ENCODE data around the gene RPL10.
A peak's percentile ranks its signal among the peaks of the same experiment; 100 is the strongest.

Gene RPL10

DNA sequence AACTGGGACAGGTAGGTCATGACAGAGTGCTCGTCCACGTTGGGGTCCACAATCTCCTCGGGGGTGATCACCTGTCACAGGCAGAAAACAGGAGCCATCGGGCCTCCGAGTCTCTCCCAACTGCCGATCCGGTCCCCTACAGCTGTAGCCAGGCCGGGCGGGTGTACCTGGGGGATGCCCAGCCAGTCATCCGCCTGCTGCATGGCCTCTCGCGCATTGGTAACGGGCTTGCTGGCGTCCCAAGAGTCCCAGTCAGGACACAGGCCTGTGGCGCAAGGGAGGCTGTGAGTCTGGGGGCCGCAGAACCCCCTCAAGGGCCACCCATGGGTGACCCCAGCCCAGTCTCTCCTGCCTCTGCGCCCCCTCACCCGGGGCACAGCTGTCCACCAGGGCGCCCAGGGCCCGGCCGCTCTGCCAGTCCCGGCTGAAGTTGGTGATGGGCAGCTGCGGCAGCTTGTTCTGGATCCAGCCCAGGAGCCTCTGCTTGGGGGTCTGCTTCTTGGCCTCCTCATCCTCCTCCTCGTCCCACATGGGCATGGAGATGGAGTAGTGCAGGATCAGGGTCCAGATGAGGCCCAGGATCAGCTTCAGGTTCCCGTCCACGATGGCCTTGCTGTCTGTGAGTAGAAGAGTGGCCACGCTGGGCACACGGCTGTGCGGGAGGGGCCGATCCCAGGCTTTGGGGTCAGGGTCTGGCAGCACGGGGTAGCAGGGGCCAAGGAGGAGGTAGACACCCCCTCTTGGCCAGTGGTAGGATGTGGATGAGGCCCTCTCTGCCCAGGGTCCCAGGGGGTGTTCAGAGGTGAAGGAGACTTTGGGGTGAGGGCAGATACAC lies 30.5 kb upstream of the RPL10 start:
- Histone ChIP-seq H3K9me3 (ENCODE audit: insufficient read depth, low read length) (no peaks in the 10 kb centered on the region), H3K4me2 (ENCODE audit: low read length) (no peak overlapping the region), H3K4me1 (ENCODE audit: low read length) (peaks cover 17% of the 10 kb centered on the region), H3K4me3 (ENCODE audit: low read length) (no peak overlapping the region), H4K20me1 (ENCODE audit: insufficient read depth, low read length) (peaks cover 23% of the 10 kb centered on the region), H2AFZ (ENCODE audit: low read depth, low read length) (no peak overlapping the region), H3K27me3 (ENCODE audit: low read depth, low read length) (no peaks in the 10 kb centered on the region), H3K36me3 (replicated peaks; ENCODE audit: low read depth, low read length) (peaks cover 30% of the 10 kb centered on the region), H3K79me2 (ENCODE audit: low read length) (peaks cover 49% of the 10 kb centered on the region), H3K9ac (ENCODE audit: low read length) (no peak overlapping the region), H3K27ac (ENCODE audit: low read length) (no peak overlapping the region)
- TF ChIP-seq, protein P1, sequence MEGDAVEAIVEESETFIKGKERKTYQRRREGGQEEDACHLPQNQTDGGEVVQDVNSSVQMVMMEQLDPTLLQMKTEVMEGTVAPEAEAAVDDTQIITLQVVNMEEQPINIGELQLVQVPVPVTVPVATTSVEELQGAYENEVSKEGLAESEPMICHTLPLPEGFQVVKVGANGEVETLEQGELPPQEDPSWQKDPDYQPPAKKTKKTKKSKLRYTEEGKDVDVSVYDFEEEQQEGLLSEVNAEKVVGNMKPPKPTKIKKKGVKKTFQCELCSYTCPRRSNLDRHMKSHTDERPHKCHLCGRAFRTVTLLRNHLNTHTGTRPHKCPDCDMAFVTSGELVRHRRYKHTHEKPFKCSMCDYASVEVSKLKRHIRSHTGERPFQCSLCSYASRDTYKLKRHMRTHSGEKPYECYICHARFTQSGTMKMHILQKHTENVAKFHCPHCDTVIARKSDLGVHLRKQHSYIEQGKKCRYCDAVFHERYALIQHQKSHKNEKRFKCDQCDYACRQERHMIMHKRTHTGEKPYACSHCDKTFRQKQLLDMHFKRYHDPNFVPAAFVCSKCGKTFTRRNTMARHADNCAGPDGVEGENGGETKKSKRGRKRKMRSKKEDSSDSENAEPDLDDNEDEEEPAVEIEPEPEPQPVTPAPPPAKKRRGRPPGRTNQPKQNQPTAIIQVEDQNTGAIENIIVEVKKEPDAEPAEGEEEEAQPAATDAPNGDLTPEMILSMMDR (IDR thresholded peaks at IDR 0.05; ENCODE audit: low read depth, low read length): no peak
- TF ChIP-seq EZH2phosphoT487 (IDR thresholded peaks at IDR 0.05; ENCODE audit: low read depth): no peak

- H3K9ac ChIP-seq (ENCODE audit: low read length): peak overlapping the region; percentile 82
- peak overlapping the region; percentile 99 for H3K4me3 ChIP-seq (ENCODE audit: low read length)
- H3K27me3 ChIP-seq (ENCODE audit: low read depth, low read length): no peaks in the 10 kb centered on the region
- no peak overlapping the region for H2AFZ ChIP-seq (ENCODE audit: low read depth, low read length)
- peaks cover 27% of the 10 kb centered on the region for H3K4me1 ChIP-seq (ENCODE audit: low read length)
- H3K79me2 ChIP-seq (ENCODE audit: low read length): peaks cover 49% of the 10 kb centered on the region
- no peak for TF ChIP-seq EZH2phosphoT487 (IDR thresholded peaks at IDR 0.05; ENCODE audit: low read depth)
- TF ChIP-seq, protein P1 (IDR thresholded peaks at IDR 0.05; ENCODE audit: low read depth, low read length): no peak
- H4K20me1 ChIP-seq (ENCODE audit: insufficient read depth, low read length): peaks cover 23% of the 10 kb centered on the region
- H3K36me3 ChIP-seq (replicated peaks; ENCODE audit: low read depth, low read length): peaks cover 29% of the 10 kb centered on the region
- H3K9me3 ChIP-seq (ENCODE audit: insufficient read depth, low read length): no peaks in the 10 kb centered on the region
- H3K4me2 ChIP-seq (ENCODE audit: low read length): peak overlapping the region; percentile 100
- peak overlapping the region; percentile 82 for H3K27ac ChIP-seq (ENCODE audit: low read length)
Observed at GRCh38 chrX:154368630-154369448, 29.3 kb upstream of the RPL10 start.

DNA sequence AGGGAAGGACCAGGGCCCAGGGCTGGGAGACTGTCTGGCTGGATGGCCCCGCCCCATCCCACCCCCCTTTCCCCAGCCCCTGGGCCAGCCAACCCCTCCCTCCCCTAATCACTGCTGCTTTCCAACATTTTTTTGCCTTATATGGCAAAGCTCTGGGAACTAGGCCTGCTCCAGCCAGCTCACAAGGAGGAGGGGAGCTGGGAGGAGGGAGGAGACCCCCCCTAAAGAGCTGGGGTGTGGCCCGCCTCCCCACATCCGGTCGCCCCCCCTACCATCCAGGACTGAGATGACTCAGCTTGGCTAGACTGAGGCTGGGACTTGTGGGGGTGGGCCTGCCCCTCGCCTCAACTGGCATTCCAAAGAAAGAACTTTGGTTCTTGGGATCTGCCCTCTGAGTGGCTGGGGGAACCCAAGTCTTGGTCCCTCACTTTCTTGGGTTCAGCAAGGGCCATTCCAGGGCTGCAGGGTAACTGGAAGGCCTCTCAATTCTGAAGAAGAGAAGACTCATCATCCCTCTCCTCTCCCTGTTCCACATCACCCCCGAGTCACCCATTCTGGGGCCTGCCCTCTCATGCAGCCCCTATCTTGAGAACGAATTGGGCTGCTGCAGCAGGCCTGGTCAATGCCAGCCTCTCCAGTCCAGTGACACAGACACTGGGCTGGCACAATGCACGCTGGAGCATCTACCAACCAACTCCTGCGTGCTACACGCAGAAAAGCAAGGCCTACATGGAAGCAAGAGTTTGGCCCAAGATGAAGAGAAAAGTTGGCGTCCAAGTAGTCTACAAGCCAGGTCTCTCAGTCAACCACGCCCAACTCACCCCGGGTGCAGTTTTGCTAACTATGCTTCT lies 28.5 kb upstream of the RPL10 start:
- H3K9me3 ChIP-seq (ENCODE audit: insufficient read depth, low read length): no peaks in the 10 kb centered on the region

More for the DNA sequence above, 28.5 kb upstream of the RPL10 start:
- peak overlapping the region; percentile 82 for H3K27ac ChIP-seq (ENCODE audit: low read length)
- H2AFZ ChIP-seq (ENCODE audit: low read depth, low read length): no peak overlapping the region
- TF ChIP-seq EZH2phosphoT487 (IDR thresholded peaks at IDR 0.05; ENCODE audit: low read depth): no peak
- TF ChIP-seq, protein P1 (IDR thresholded peaks at IDR 0.05; ENCODE audit: low read depth, low read length): no peak
- H3K4me1 ChIP-seq (ENCODE audit: low read length): peaks cover 27% of the 10 kb centered on the region
- peaks cover 49% of the 10 kb centered on the region for H3K79me2 ChIP-seq (ENCODE audit: low read length)
- peak overlapping the region; percentile 82 for H3K9ac ChIP-seq (ENCODE audit: low read length)
- peak overlapping the region; percentile 99 for H3K4me3 ChIP-seq (ENCODE audit: low read length)
- H4K20me1 ChIP-seq (ENCODE audit: insufficient read depth, low read length): peaks cover 23% of the 10 kb centered on the region
- H3K27me3 ChIP-seq (ENCODE audit: low read depth, low read length): no peaks in the 10 kb centered on the region
- H3K36me3 ChIP-seq (replicated peaks; ENCODE audit: low read depth, low read length): peaks cover 29% of the 10 kb centered on the region
- H3K4me2 ChIP-seq (ENCODE audit: low read length): peak overlapping the region; percentile 100
